GM18502 (cell line): ENCODE results near the gene MIGA2.

Source experiments
- ATAC-seq: cut with Tn5 transposase; IDR thresholded peaks from one replicate; pipeline ENCODE4 v1.9.1; 2021; ENCODE audit warnings: mild to moderate bottlenecking; ENCODE audit not compliant: unreplicated experiment, poor library complexity

Gene MIGA2

GRCh38 chr9:129033216-129033615 is 3.2 kb upstream of the MIGA2 start:
- ATAC-seq = no peak

GRCh38 chr9:129035838-129036237 is 588 bp upstream of the MIGA2 start:
- peak; percentile 6 for ATAC-seq

GRCh38 chr9:129036923-129037766 is 719 bp downstream of the MIGA2 start:
- no peak for ATAC-seq

GRCh38 chr9:129037767-129038098 is 1.3 kb downstream of the MIGA2 start:
- ATAC-seq = no peak

GRCh38 chr9:129038109-129038852 is 1.9 kb downstream of the MIGA2 start:
- ATAC-seq = no peak

GRCh38 chr9:129040113-129040643 is 3.8 kb downstream of the MIGA2 start:
- ATAC-seq = no peak

GRCh38 chr9:129042016-129042415 is 5.6 kb downstream of the MIGA2 start:
- no peak for ATAC-seq

- no peak for ATAC-seq
These were observed 16.2 kb downstream of the MIGA2 start for GRCh38 chr9:129052592-129052991.

- ATAC-seq = no peak
These were observed 16.6 kb downstream of the MIGA2 start for GRCh38 chr9:129053020-129053419.

- ATAC-seq = no peak
These were observed 17.9 kb downstream of the MIGA2 start for GRCh38 chr9:129054163-129054851.

- ATAC-seq = no peak
These were observed 22.8 kb downstream of the MIGA2 start for GRCh38 chr9:129058965-129059795.

GRCh38 chr9:129059796-129060785 is 23.7 kb downstream of the MIGA2 start:
- ATAC-seq = no peak

- ATAC-seq = no peak
These were observed 24.6 kb downstream of the MIGA2 start for GRCh38 chr9:129060991-129061390.

GRCh38 chr9:129063061-129063460 is 26.6 kb downstream of the MIGA2 start:
- no peak for ATAC-seq

GRCh38 chr9:129064499-129064908 is 28.1 kb downstream of the MIGA2 start:
- no peak for ATAC-seq

GRCh38 chr9:129068110-129068509 is 31.7 kb downstream of the MIGA2 start:
- no peak for ATAC-seq

GRCh38 chr9:129068990-129069861 is 32.8 kb downstream of the MIGA2 start:
- ATAC-seq = no peak
